Activated naive CD8-positive, alpha-beta T cell treated with anti-CD3 and anti-CD28 coated beads, Interleukin-2, amount 50 U/mL, for 24 hours (primary cell): ENCODE data around the gene DIO1.
A peak's percentile ranks its signal among the peaks of the same experiment; 100 is the strongest.

Experiments
- ATAC-seq: fragments of 150-1000 bp; cut with Tn5 transposase; one replicate; pipeline ENCODE4 v1.10.0; 2021
- DNase-seq: peaks from one replicate; pipeline ENCODE4 v3.0.0; 2021
- H3K27ac Mint-ChIP-seq: one replicate; pipeline ENCODE4 v1.8.0; 2021; ENCODE audit warnings: mild to moderate bottlenecking, mixed read lengths
- H3K27me3 Mint-ChIP-seq: one replicate; pipeline ENCODE4 v1.8.0; 2021; ENCODE audit warnings: mixed read lengths
- H3K36me3 Mint-ChIP-seq: one replicate; pipeline ENCODE4 v1.8.0; 2021; ENCODE audit warnings: low read depth, mixed read lengths
- H3K4me1 Mint-ChIP-seq: one replicate; pipeline ENCODE4 v1.8.0; 2021; ENCODE audit warnings: mixed read lengths
- H3K4me3 Mint-ChIP-seq: one replicate; pipeline ENCODE4 v1.8.0; 2021; ENCODE audit warnings: mild to moderate bottlenecking, moderate library complexity, mixed read lengths
- H3K9me3 Mint-ChIP-seq: one replicate; pipeline ENCODE4 v1.8.0; 2021; ENCODE audit warnings: mixed read lengths

The DIO1 gene

DNA sequence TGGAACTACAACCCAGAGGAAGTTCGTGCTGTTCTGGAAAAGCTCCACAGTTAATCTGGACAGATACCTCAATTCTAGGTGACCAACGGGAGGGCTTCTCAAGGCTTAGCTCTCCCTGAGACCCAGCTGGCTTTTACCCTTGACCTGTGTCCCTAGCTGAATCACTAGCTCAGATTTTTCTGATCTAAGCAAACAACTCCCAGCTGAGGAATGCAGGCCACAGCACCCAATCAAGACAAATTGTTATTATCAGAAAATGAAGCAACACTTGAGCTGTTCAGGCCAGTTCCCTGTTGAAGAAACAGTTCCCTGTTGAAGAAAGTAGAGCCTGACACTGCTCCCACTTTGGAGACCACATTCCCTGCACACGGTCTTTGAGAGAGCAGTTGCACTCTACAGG is 16.0 kb downstream of the DIO1 start:
- H3K4me1 Mint-ChIP-seq: no peaks in the 10 kb centered on the region
- H3K36me3 Mint-ChIP-seq: no peaks in the 10 kb centered on the region
- no peak for DNase-seq
- ATAC-seq: no peak
- no peak overlapping the region for H3K27ac Mint-ChIP-seq
- no peak overlapping the region for H3K4me3 Mint-ChIP-seq
- H3K9me3 Mint-ChIP-seq: no peaks in the 10 kb centered on the region
- no peaks in the 10 kb centered on the region for H3K27me3 Mint-ChIP-seq

DNA sequence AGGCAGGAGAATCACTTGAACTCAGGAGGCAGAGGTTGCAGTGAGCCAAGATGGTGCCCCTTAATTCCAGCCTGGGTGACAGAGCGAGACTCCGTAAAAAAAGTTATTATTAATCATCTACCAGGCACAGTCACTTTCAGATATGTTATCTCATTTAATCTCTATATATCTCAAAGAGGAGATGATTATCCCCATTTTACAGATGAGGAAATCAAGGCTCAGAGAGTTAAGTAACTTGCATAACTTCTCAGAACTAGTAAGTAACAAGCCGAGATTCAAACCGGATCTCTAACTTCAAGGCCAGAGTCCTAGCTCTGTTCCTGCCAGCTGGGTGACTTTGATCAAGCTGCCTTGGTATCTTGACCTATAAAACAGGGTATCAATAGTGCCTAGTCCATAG is 17.5 kb downstream of the DIO1 start:
- ATAC-seq (no peak), DNase-seq (no peak)
- Mint-ChIP-seq H3K9me3 (no peaks in the 10 kb centered on the region), H3K27me3 (no peaks in the 10 kb centered on the region), H3K36me3 (peaks cover 6% of the 10 kb centered on the region), H3K4me3 (no peak overlapping the region), H3K4me1 (peaks cover 7% of the 10 kb centered on the region), H3K27ac (no peak overlapping the region)

DNA sequence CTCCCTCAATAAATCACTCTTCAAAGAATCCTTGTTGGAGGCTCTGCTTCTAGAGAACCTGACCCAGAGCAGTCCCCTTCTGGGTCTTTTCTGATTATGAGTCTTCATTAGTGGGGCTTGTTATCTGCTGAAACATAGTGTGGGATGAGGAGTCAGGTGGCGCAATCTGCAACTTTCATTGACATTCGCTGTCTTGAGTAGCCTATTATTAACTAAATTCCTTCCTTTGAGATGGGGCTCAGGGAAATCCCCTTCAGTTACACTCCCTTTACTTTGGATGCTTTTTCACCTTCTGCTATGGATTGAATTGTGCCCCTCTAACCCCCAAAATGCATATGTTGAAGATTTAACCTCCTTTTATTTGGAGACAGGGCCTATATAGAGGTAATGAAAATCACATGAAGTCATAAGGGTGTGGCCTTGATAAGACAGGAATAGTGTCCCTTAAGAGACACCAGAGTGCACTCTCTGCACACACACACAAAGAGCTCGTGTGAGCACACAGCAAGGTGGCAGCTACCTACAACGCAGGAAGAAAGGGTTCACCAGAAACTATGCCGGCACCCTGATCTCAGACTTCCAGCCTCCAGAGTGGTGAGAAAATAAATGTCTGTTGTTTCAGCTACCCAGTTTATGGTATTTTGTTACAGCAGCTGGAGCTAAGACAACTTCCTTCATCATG is 19.5 kb downstream of the DIO1 start:
- peaks cover 12% of the 10 kb centered on the region for H3K36me3 Mint-ChIP-seq
- no peaks in the 10 kb centered on the region for H3K9me3 Mint-ChIP-seq
- H3K4me3 Mint-ChIP-seq: no peak overlapping the region
- H3K27ac Mint-ChIP-seq: peak overlapping the region; percentile 10
- ATAC-seq (no peak), DNase-seq (no peak)
- no peaks in the 10 kb centered on the region for H3K27me3 Mint-ChIP-seq
- peaks cover 11% of the 10 kb centered on the region for H3K4me1 Mint-ChIP-seq

DNA sequence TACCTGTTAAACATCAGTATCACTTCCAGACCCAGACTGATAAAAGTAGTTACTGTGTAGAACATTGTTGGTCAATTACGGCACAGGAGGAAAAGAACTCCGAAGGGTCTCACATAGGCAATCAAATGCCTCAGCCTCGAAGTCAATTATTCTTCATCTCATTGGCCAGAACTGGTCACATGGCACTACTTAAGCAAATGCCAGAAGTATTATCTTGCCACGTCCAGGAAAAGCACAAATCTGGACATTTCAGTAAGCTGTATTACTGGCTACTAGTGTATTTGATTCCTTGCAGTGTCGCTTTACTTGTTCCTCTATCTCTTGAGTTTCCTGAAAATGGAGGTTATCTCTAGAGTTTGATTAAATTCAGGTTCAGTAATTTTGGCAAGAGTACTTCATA is 24.4 kb downstream of the DIO1 start:
- DNase-seq: no peak
- H3K36me3 Mint-ChIP-seq: peaks cover 21% of the 10 kb centered on the region
- no peak for ATAC-seq
- no peaks in the 10 kb centered on the region for H3K27me3 Mint-ChIP-seq
- no peak overlapping the region for H3K4me3 Mint-ChIP-seq
- no peaks in the 10 kb centered on the region for H3K9me3 Mint-ChIP-seq
- H3K4me1 Mint-ChIP-seq: peaks cover 31% of the 10 kb centered on the region
- H3K27ac Mint-ChIP-seq: no peak overlapping the region

DNA sequence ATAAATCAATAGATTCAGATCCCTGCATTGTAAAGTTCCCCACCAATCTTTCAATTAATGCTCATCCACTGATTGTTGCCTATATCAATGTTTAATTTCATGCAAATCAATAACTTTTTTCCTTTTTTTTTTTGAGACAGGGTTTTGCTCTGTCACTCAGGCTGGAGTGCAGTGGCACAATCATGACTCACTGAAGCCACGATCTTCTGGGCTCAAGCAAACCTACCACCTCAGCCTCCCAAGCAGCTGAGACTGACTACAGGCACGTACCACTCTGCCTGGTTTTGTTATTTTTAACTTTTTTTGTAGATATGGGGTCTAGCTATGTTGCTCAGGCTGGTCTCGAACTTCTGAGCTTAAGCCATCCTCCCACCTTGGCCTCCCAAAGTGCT is 25.7 kb downstream of the DIO1 start:
- peak overlapping the region; percentile 52 for H3K4me3 Mint-ChIP-seq
- H3K27me3 Mint-ChIP-seq: no peaks in the 10 kb centered on the region
- H3K36me3 Mint-ChIP-seq: peaks cover 27% of the 10 kb centered on the region
- peak overlapping the region; percentile 90 for H3K27ac Mint-ChIP-seq
- ATAC-seq: peak; percentile 95
- DNase-seq: peak; percentile 30
- no peaks in the 10 kb centered on the region for H3K9me3 Mint-ChIP-seq
- peaks cover 31% of the 10 kb centered on the region for H3K4me1 Mint-ChIP-seq

DNA sequence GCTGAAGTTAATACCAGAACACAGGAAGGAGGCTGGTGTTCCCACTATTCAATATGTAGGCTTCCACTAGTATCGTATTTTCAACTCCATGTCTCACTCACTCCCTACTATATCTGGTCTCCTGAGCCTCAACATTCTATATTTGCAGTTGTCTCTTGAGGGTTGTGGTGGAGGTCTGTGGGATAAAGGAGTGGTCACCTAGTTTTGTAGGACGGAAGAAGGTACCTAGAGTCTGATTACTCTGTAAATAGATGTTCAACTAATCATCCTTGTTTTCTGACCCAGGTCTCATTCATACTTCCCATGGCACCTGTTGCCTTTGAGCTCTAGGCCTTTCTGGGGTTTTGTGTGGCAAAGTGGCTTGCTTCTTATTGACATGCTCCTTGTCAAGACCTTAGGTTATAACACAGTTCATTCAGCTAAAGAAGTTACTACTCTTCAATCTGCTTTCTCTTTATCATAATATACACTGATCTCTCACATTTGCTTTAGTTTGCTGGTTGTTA is 33.4 kb downstream of the DIO1 start:
- Mint-ChIP-seq H3K27me3 (no peaks in the 10 kb centered on the region), H3K27ac (no peak overlapping the region), H3K9me3 (no peaks in the 10 kb centered on the region), H3K36me3 (peaks cover 41% of the 10 kb centered on the region), H3K4me3 (no peak overlapping the region), H3K4me1 (no peaks in the 10 kb centered on the region)
- DNase-seq (no peak), ATAC-seq (no peak)

DNA sequence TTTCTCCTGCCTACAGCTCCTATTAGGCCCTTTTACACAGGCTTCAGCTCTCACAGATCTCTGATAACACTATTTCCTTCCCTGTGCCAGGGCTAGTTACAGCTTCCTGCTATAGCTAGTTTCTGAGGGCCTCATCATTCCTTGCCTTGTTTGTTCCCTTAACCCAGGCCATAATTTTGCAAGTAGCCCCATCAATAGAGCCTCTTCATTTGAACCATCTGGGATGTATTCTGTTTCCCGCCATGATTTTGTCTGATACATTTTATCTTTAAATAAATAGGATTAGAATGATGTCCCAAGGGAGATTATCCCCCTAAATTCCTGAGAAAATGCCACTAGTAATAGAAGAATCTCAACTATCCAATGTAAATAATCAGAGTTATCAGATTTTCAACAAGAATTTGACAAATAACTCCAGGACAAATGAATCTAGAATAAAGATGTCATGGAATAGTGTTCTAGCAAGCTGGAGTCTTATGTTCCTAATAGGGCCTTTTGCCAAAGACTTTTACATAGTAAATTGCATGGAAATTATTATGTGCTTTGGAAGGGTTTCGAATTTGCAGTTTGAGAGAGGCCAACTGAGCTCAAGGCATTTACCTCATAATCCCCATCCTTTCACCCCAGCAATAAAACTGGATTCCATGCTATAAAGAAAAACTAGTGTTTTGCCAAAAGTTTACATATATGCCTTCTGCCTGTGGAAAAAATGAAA is 35.4 kb downstream of the DIO1 start:
- H3K4me3 Mint-ChIP-seq: no peak overlapping the region
- peaks cover 1% of the 10 kb centered on the region for H3K9me3 Mint-ChIP-seq
- no peak overlapping the region for H3K27ac Mint-ChIP-seq
- ATAC-seq: no peak
- peaks cover 40% of the 10 kb centered on the region for H3K36me3 Mint-ChIP-seq
- no peaks in the 10 kb centered on the region for H3K27me3 Mint-ChIP-seq
- no peaks in the 10 kb centered on the region for H3K4me1 Mint-ChIP-seq
- no peak for DNase-seq

DNA sequence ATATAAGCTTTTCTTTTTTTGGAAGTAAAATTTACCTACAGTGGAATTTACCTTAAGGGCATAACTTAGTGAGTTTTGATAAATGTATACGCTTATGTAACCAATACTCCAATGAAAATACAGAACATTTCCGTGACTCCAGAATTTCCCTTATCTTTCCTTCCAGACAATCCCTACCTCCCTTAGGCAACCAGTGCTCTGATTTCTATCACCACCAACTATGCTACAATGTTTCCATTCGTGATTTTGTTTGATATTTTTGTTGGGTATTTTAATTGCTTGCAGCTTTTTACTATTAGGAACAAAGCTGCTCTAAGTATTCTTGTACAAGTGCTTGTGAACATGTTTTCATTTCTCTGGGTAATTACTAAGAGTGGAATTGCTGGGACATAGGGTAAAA is 36.9 kb downstream of the DIO1 start:
- no peak overlapping the region for H3K27ac Mint-ChIP-seq
- H3K4me1 Mint-ChIP-seq: no peaks in the 10 kb centered on the region
- no peaks in the 10 kb centered on the region for H3K27me3 Mint-ChIP-seq
- H3K9me3 Mint-ChIP-seq: peaks cover 6% of the 10 kb centered on the region
- no peak overlapping the region for H3K4me3 Mint-ChIP-seq
- ATAC-seq: no peak
- DNase-seq: no peak
- peaks cover 49% of the 10 kb centered on the region for H3K36me3 Mint-ChIP-seq

DNA sequence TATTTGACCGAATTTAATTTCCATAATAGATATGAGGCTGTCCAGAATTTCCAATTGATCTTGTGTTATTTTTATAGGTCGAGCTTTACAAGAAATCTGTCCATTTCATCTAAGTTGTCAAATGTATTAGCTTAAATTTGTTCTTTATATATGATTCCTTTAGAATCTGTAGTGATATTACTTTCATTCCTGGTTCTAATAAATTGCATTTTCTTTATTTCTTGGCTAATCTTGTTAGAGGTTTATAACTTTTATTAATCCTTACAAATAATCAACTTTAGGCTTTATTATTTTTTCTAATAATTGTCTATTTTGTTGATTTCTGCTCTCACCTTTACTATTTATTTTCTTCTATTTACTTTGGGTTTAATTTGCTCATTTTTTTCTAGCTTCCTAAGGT is 37.5 kb downstream of the DIO1 start:
- no peak overlapping the region for H3K4me3 Mint-ChIP-seq
- no peaks in the 10 kb centered on the region for H3K27me3 Mint-ChIP-seq
- H3K9me3 Mint-ChIP-seq: peaks cover 6% of the 10 kb centered on the region
- H3K36me3 Mint-ChIP-seq: peaks cover 45% of the 10 kb centered on the region
- ATAC-seq (no peak), DNase-seq (no peak)
- no peak overlapping the region for H3K27ac Mint-ChIP-seq
- H3K4me1 Mint-ChIP-seq: no peaks in the 10 kb centered on the region

DNA sequence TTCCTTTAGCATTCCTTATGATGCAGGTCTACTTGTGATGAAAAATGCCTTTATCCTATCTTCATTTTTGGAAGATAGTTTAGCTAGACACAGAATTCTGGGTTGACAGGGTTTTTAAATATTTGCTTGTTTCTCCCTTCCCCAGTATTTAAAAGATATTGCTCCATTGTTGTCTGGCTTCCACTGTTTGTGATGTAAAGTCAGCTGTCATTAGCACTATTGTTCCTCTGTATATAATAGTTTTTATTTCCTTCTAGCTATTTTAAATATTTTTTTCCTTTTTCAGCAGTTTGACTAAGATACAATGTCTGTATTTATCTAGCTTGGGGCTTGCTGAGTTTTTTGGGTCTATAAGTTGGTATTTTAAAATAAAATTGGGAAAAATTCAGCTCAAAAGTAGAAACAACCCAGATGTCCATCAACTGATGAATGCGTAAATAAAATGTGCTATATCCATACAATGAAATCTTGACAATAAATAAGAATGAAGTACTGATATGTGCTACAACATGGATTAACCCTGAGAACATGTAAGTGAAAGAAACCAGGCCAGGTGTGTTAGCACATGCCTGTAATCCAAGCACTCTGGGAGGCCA is 40.3 kb downstream of the DIO1 start:
- H3K27me3 Mint-ChIP-seq: no peaks in the 10 kb centered on the region
- DNase-seq: no peak
- H3K9me3 Mint-ChIP-seq: peaks cover 6% of the 10 kb centered on the region
- H3K4me3 Mint-ChIP-seq: no peak overlapping the region
- ATAC-seq: no peak
- no peak overlapping the region for H3K27ac Mint-ChIP-seq
- peaks cover 38% of the 10 kb centered on the region for H3K36me3 Mint-ChIP-seq
- H3K4me1 Mint-ChIP-seq: peaks cover 3% of the 10 kb centered on the region

DNA sequence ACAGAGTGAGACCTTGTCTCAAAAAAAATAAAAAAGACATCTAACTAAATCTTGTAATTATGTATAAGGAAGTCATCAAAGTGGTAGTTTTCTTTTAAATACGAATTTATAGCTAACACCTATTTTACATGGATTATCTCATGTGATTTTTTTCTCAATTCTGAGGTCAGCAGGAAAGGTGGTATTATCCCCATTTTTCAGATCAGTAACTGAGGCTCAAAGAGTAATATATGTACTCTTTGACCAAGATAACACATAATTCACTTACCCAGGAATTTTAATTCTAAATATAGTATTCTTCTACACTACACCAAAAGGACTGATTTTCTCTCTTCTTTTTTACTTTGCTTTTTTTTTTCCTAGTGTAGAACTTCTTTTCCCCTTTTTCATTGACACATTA is 42.4 kb downstream of the DIO1 start:
- H3K27ac Mint-ChIP-seq: no peak overlapping the region
- H3K9me3 Mint-ChIP-seq: peaks cover 6% of the 10 kb centered on the region
- H3K4me3 Mint-ChIP-seq: no peak overlapping the region
- ATAC-seq: no peak
- DNase-seq: no peak
- H3K27me3 Mint-ChIP-seq: no peaks in the 10 kb centered on the region
- H3K4me1 Mint-ChIP-seq: peaks cover 5% of the 10 kb centered on the region
- peaks cover 33% of the 10 kb centered on the region for H3K36me3 Mint-ChIP-seq

DNA sequence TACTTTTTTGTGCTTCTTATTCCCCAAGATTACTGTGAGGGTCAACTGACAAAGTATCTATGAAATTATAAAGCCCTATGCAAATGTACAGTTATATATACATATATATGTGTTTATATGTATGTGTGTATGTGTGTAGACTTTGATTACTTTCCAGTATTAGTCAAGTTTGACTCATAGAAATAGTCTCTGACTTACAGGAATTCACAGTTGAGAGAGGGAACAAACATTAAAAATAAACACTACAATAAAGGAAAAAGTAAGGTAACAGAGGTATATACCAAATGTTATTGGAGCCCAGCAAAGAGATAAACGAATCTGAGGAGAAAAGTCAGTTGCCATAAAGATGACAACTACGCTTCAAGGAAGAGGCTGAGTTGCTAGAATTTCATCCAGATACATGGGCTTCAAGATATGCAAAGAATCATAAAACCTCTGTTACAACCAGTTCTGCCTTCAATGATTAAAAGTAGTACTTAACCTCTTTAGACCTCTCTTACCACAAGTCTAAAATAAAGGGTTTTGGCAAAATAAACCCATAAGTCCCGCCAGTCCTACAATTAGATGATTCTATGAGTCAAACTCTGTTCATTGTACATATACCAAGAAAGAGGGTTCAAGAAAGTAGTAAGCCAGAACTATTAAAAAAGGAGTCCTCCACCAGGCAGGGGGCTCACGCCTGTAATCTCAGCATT is 44.3 kb downstream of the DIO1 start:
- Mint-ChIP-seq H3K27me3 (no peaks in the 10 kb centered on the region), H3K4me1 (peaks cover 17% of the 10 kb centered on the region), H3K4me3 (no peak overlapping the region), H3K27ac (no peak overlapping the region), H3K9me3 (peaks cover 6% of the 10 kb centered on the region), H3K36me3 (peaks cover 30% of the 10 kb centered on the region)
- DNase-seq (no peak), ATAC-seq (no peak)

DNA sequence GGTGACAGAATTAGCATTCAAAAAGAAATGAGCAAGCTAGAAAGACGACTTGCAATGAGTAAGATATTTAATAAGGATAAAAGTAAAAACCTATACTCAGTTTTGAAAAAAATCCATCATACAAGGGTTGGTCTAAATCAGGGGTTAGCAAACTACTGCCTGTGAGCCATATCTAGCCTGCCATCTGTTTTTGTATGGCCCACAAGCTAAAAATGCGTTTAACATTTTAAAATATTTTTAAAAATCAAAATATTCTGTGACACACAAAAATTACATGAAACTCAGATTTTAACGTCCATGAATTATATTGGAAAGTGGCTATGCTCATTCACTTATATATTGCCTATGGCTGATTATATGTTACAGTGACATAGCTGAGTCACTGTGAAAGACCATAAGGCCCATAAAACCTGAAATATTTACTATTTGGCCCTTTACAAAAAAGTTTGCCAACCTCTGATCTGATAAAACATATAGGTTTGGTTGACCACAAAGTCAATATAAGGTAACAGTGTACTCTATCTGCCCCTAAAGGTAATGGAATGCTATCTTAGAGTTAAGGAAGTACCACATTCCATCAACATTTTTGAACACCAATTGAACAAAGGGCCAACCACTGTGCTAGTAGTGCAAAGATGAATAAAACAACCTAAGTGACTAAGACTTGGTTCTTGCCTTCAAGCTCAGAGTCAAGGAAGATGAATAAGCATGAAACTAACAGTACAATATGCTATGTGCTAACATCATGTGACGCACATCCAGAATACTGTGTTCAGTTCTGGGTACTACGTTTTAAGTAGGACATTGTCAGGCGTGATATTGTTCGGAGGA is 48.4 kb downstream of the DIO1 start:
- H3K4me3 Mint-ChIP-seq: peak overlapping the region; percentile 10
- peak overlapping the region; percentile 2 for H3K27ac Mint-ChIP-seq
- ATAC-seq: no peak
- H3K4me1 Mint-ChIP-seq: peaks cover 44% of the 10 kb centered on the region
- DNase-seq: no peak
- no peaks in the 10 kb centered on the region for H3K27me3 Mint-ChIP-seq
- H3K36me3 Mint-ChIP-seq: peaks cover 20% of the 10 kb centered on the region
- H3K9me3 Mint-ChIP-seq: no peaks in the 10 kb centered on the region

DNA sequence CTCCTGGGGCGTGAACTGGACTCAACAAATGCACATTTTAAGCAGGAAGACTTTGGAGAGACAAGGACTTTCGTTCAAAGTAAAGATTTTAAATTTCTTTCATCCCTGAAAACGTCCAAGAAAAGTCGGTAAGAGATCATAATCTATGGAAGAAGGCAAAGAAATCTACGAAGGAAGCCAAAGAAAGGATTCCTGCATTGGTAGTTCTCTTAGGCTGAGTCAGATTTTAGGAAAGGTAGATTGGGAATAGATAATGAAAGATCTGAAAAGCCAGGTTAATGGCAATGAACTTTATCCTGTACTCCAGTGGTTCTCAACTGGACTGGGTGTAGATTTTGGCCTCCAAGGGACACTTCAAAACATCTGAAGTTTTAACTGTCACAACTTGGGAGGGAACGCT is 49.1 kb downstream of the DIO1 start:
- no peaks in the 10 kb centered on the region for H3K9me3 Mint-ChIP-seq
- H3K27ac Mint-ChIP-seq: peak overlapping the region; percentile 40
- H3K4me1 Mint-ChIP-seq: peaks cover 50% of the 10 kb centered on the region
- no peaks in the 10 kb centered on the region for H3K27me3 Mint-ChIP-seq
- H3K36me3 Mint-ChIP-seq: peaks cover 17% of the 10 kb centered on the region
- peak overlapping the region; percentile 98 for H3K4me3 Mint-ChIP-seq
- no peak for DNase-seq
- no peak for ATAC-seq
